ENCODE data around the gene PRR16. TPM values are rescaled to one million over a fixed set of nuclear protein-coding genes. Genes with fewer than 3 reads are reported as not detected.

PRR16 gene
- total and polyA plus RNA-seq, 2 of the 13 experiments (the other 11 are each of a cell fraction or from before 2014, with no cell fraction given), result not detected

GRCh38 chr5:120503341-120503740 lies 39.2 kb downstream of the PRR16 start:
- FAIRE-seq, result no peak

GRCh38 chr5:120504057-120504456 lies 40.0 kb downstream of the PRR16 start:
- BruUV-seq (replicated peaks), result no TSS peak
- no peak for TF ChIP-seq ZSCAN9 (CRISPR knock-in tag; IDR thresholded peaks at IDR 0.05; ENCODE audit: borderline replicate concordance)
- no peak for TF ChIP-seq ERF (CRISPR knock-in tag; IDR thresholded peaks at IDR 0.05)
- no peak for TF ChIP-seq ZBTB2 (CRISPR knock-in tag; IDR thresholded peaks at IDR 0.05; ENCODE audit: low read depth)
- TF ChIP-seq MYNN (CRISPR knock-in tag; IDR thresholded peaks at IDR 0.05; ENCODE audit: low read depth), result no peak
- no peak for TF ChIP-seq HNRNPL (IDR thresholded peaks at IDR 0.05; ENCODE audit: low read depth, low read length)
- no peak for TF ChIP-seq HMGXB3 (CRISPR knock-in tag; IDR thresholded peaks at IDR 0.05; ENCODE audit: borderline replicate concordance)
- no peak for TF ChIP-seq TP53 (CRISPR knock-in tag; conservative IDR thresholded peaks at IDR 0.05)
- no peak for TF ChIP-seq ISX (CRISPR knock-in tag; conservative IDR thresholded peaks at IDR 0.05)
- no peak for TF ChIP-seq ZNF230 (CRISPR knock-in tag; IDR thresholded peaks at IDR 0.05)
- no peak for TF ChIP-seq FOXM1 (CRISPR knock-in tag; IDR thresholded peaks at IDR 0.05)

More at GRCh38 chr5:120503341-120503740, 39.2 kb downstream of the PRR16 start:
- no TSS peak for BruUV-seq (replicated peaks)
- H3K27me3 ChIP-seq (ENCODE audit: control insufficient read depth in 1 of 2, insufficient read depth in 2 of 2, low read length in 2 of 2), result no peaks in the 10 kb centered on the region
- no peaks in the 10 kb centered on the region for H4K20me1 ChIP-seq (ENCODE audit: insufficient read depth, low read length)
- TF ChIP-seq ZNF24 (IDR thresholded peaks at IDR 0.05) (no peak), ZFP82 (CRISPR knock-in tag; IDR thresholded peaks at IDR 0.05; ENCODE audit: borderline replicate concordance) (no peak), HOXA3 (CRISPR knock-in tag; IDR thresholded peaks at IDR 0.05) (no peak), HOXD1 (CRISPR knock-in tag; IDR thresholded peaks at IDR 0.05) (no peak), ZNF230 (CRISPR knock-in tag; IDR thresholded peaks at IDR 0.05) (no peak), JARID2 (CRISPR knock-in tag; IDR thresholded peaks at IDR 0.05; ENCODE audit: insufficient replicate concordance) (no peak), SIX1 (CRISPR knock-in tag; IDR thresholded peaks at IDR 0.05; ENCODE audit: borderline replicate concordance) (no peak), CEBPB (IDR thresholded peaks at IDR 0.05; ENCODE audit: borderline replicate concordance, low read depth, low read length) (no peak), ZNF749 (CRISPR knock-in tag; IDR thresholded peaks at IDR 0.05; ENCODE audit: borderline replicate concordance) (no peak), MIXL1 (CRISPR knock-in tag; IDR thresholded peaks at IDR 0.05) (no peak), NR2F1 (CRISPR knock-in tag; IDR thresholded peaks at IDR 0.05) (no peak), ZNF331 (CRISPR knock-in tag; IDR thresholded peaks at IDR 0.05) (no peak), ZNF124 (CRISPR knock-in tag; IDR thresholded peaks at IDR 0.05) (no peak)
- ATAC-seq, result no peak
- 0% methylated on average over 1 of the region's 1 CpG for WGBS (ENCODE audit: low lambda C conversion rate)
- no peaks in the 10 kb centered on the region for H3K79me2 ChIP-seq (ENCODE audit: insufficient read depth, low read length)
- ChIA-PET CTCF (ENCODE audit: low intra/inter-chr PET ratio, low total read pairs) (no interaction called here), POLR2A (no interaction called here)
- H3K4me2 ChIP-seq (ENCODE audit: low read depth, low read length), result no peak overlapping the region
- H2AFZ ChIP-seq (ENCODE audit: low read length), result no peak overlapping the region
- intact Hi-C loops (cut with micrococcal nuclease; ENCODE audit: unreplicated experiment), result no loop called here
- no peak overlapping the region for H3K4me3 ChIP-seq (replicated peaks in 1 of 3; ENCODE audit: insufficient read depth in 1 of 3, low read depth in 2 of 3, low read length in 3 of 3)
- no peaks in the 10 kb centered on the region for H3K4me1 ChIP-seq (ENCODE audit: insufficient read depth, low read length)
- H3K27ac ChIP-seq (ENCODE audit: extremely low read length, insufficient read depth, low read length), result no peak overlapping the region
- DNase-seq (ENCODE audit: low spot score), result no peak
- in situ Hi-C loops (cut with HindIII; ENCODE audit: extremely low pct_ligation_motif_present, low pct_unique_long_range_greater_than_20kb), result no loop called here
- no peaks in the 10 kb centered on the region for H3K36me3 ChIP-seq (replicated peaks in 1 of 2; ENCODE audit: control insufficient read depth in 1 of 2, insufficient read depth in 2 of 2, low read length in 2 of 2)
- no peak overlapping the region for H3K9ac ChIP-seq (ENCODE audit: insufficient read depth, low read depth, low read length)
- no peaks in the 10 kb centered on the region for H3K9me3 ChIP-seq (ENCODE audit: low read length)

More at GRCh38 chr5:120504057-120504456, 40.0 kb downstream of the PRR16 start:
- no peaks in the 10 kb centered on the region for H3K9me3 ChIP-seq (ENCODE audit: low read length)
- no peak overlapping the region for H3K4me2 ChIP-seq (ENCODE audit: low read depth, low read length)
- no peak overlapping the region for H3K27ac ChIP-seq (ENCODE audit: extremely low read length, insufficient read depth, low read length)
- no peak overlapping the region for H3K9ac ChIP-seq (ENCODE audit: insufficient read depth, low read depth, low read length)
- in situ Hi-C loops (cut with HindIII; ENCODE audit: extremely low pct_ligation_motif_present, low pct_unique_long_range_greater_than_20kb) (no loop called here), intact Hi-C loops (cut with micrococcal nuclease; ENCODE audit: unreplicated experiment) (no loop called here)
- DNase-seq (ENCODE audit: low spot score) (no peak), ATAC-seq (no peak), FAIRE-seq (no peak)
- H3K4me3 ChIP-seq (replicated peaks in 1 of 3; ENCODE audit: insufficient read depth in 1 of 3, low read depth in 2 of 3, low read length in 3 of 3), result no peak overlapping the region
- 3% methylated on average over 2 of the region's 2 CpGs for WGBS (ENCODE audit: low lambda C conversion rate)
- ChIA-PET POLR2A (no interaction called here), CTCF (ENCODE audit: low intra/inter-chr PET ratio, low total read pairs) (no interaction called here)
- no peak overlapping the region for H2AFZ ChIP-seq (ENCODE audit: low read length)
- no peaks in the 10 kb centered on the region for H3K36me3 ChIP-seq (replicated peaks in 1 of 2; ENCODE audit: control insufficient read depth in 1 of 2, insufficient read depth in 2 of 2, low read length in 2 of 2)
- H4K20me1 ChIP-seq (ENCODE audit: insufficient read depth, low read length), result no peaks in the 10 kb centered on the region
- no peaks in the 10 kb centered on the region for H3K27me3 ChIP-seq (ENCODE audit: control insufficient read depth in 1 of 2, insufficient read depth in 2 of 2, low read length in 2 of 2)
- no peaks in the 10 kb centered on the region for H3K4me1 ChIP-seq (ENCODE audit: insufficient read depth, low read length)
- no peaks in the 10 kb centered on the region for H3K79me2 ChIP-seq (ENCODE audit: insufficient read depth, low read length)
